ENCODE data around the gene METTL4.

DNA sequence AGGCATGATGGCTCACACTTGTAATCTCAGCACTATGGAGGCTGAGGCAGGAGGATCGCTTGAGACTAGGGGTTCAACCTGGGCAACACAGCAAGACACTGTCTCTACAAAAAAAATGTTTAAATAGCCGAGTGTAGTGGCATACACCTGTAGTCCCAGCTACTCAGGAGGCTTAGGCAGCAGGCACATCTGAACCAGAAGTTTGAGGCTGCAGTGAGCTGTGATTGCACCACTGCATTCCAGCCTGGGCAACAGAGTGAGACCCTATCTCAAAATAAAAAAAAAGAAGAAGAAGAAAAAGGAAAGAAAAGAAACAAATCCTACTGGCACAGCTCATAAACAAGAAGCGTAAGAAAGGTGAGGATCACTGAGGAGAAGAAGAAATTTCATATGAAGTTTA lies 19.9 kb downstream of the METTL4 start:
- no peak for TF ChIP-seq YY1 (IDR thresholded peaks at IDR 0.05; ENCODE audit: insufficient read depth, insufficient read length)
- TF ChIP-seq SUZ12 (IDR thresholded peaks at IDR 0.05; ENCODE audit: extremely low read depth, insufficient read depth, insufficient read length) = no peak
- no peak for TF ChIP-seq ZNF274 (IDR thresholded peaks at IDR 0.05; ENCODE audit: low read depth, low read length)

Measured in NT2/D1 (cell line).